Body of pancreas (tissue), 4 donors: ENCODE results near the gene HABP4. TPM values are rescaled to one million over a fixed set of nuclear protein-coding genes. Genes with fewer than 3 reads are reported as not detected.

Experiments
- ATAC-seq: fragments of 150-250 bp; one replicate; pipeline ENCODE4 v1.9.1; 2016
- DNase-seq, 4 donors: peaks; one replicate each; pipeline ENCODE4 v3.0.0-alpha.2; 2019
- H3K27ac ChIP-seq, 4 donors: fragments of 200-600 bp; sonication (generic); 1 replicate in 3 of 4; 2 replicates in 1 of 4; pipeline versions ENCODE4 v1.5.1 to v1.6.1; 2016 to 2019; ENCODE audit warnings: mild to moderate bottlenecking in 1 of 4, mixed read lengths in 1 of 4, moderate library complexity in 1 of 4
- H3K27me3 ChIP-seq, 2 donors: fragments of 200-600 bp; sonication (generic); one replicate each; pipeline ENCODE4 v1.6.0; 2016; ENCODE audit warnings: mild to moderate bottlenecking in 1 of 2
- H3K36me3 ChIP-seq, 2 donors: fragments of 200-600 bp; sonication (generic); replicated peaks in 1 of 2; 2 replicates each; pipeline ENCODE4 v1.5.1; 2016; ENCODE audit warnings: low read depth in 2 of 2; ENCODE audit not compliant: insufficient read depth in 1 of 2
- H3K4me1 ChIP-seq: fragments of 200-600 bp; sonication (generic); one replicate; pipeline ENCODE4 v1.6.0; 2016
- H3K4me3 ChIP-seq, 2 donors: fragments of 200-600 bp; sonication (generic); 1 replicate in 1 of 2; 2 replicates in 1 of 2; pipeline ENCODE4 v1.5.1; 2016 to 2019
- H3K9me3 ChIP-seq, 3 donors: fragments of 200-600 bp; sonication (generic); 1 replicate in 2 of 3; 2 replicates in 1 of 3; pipeline ENCODE4 v1.5.1; 2016
- CTCF ChIP-seq, 7 experiments: fragments of 450-650 bp in 4 of 7; fragments of 200-600 bp in 3 of 7; sonication (generic) in 3 of 7; IDR thresholded peaks; one replicate each; pipeline ENCODE4 v1.5.1; 2016 to 2019; ENCODE audit warnings: antibody characterized with exemption in 7 of 7
- POLR2A ChIP-seq, 3 donors: fragments of 450-650 bp; IDR thresholded peaks; one replicate each; pipeline ENCODE4 v1.6.1; 2016; ENCODE audit warnings: antibody characterized with exemption in 3 of 3, mild to moderate bottlenecking in 2 of 3
- WGBS, 2 donors: methylation state at CpG; one replicate each; pipeline ENCODE4 v1.1.5; 2017; 5-methylcytosine and 5-hydroxymethylcytosine counted together
- intact Hi-C: fragments of 100-400 bp; cut with DNase I; formaldehyde crosslinking; loops from one replicate; pipeline ENCODE4 v1.15.1; 2023
- total RNA-seq, 2 donors: library from RNA; depleted of rRNA; stranded (reverse); fragments of >200 nt; gene quantifications; one replicate each; pipeline ENCODE4 v1.1.0, GENCODE V29; 2016

HABP4 gene
- total RNA-seq, 2 donors from 2014 or later, result 12.2 to 12.5 TPM

GRCh38 chr9:96436063-96436455 is 13.9 kb upstream of the HABP4 start:
- intact Hi-C loops, result no loop called here
- Histone ChIP-seq H3K4me3 (no peak overlapping the region), H3K9me3 (no peaks in the 10 kb centered on the region), H3K27me3 (no peaks in the 10 kb centered on the region), H3K27ac (no peak overlapping the region), H3K36me3 (no peaks in the 10 kb centered on the region), H3K4me1 (no peaks in the 10 kb centered on the region)
- 85 to 90% methylated on average over 2 of the region's 2 CpGs for WGBS, 2 donors
- DNase-seq, result no peak
- TF ChIP-seq CTCF (IDR thresholded peaks at IDR 0.05) (no peak), POLR2A (IDR thresholded peaks at IDR 0.05) (no peak)
- no peak for ATAC-seq

- ATAC-seq (no peak), DNase-seq (no peak)
- Histone ChIP-seq H3K4me3 (no peak overlapping the region), H3K27me3 (no peaks in the 10 kb centered on the region), H3K4me1 (no peaks in the 10 kb centered on the region), H3K36me3 (no peaks in the 10 kb centered on the region), H3K9me3 (no peaks in the 10 kb centered on the region), H3K27ac (no peak overlapping the region)
- intact Hi-C loops, result no loop called here
- TF ChIP-seq CTCF (IDR thresholded peaks at IDR 0.05), result no peak
- no peak for TF ChIP-seq POLR2A (IDR thresholded peaks at IDR 0.05)
- 75 to 83% methylated on average over 3 to 12 of the region's 15 CpGs for WGBS, 2 donors
Observed at GRCh38 chr9:96436456-96437126, 13.4 kb upstream of the HABP4 start.

- DNase-seq (no peak), ATAC-seq (no peak)
- H3K9me3 ChIP-seq, result no peaks in the 10 kb centered on the region
- intact Hi-C loops, result no loop called here
- TF ChIP-seq CTCF (IDR thresholded peaks at IDR 0.05) (no peak), POLR2A (IDR thresholded peaks at IDR 0.05) (no peak)
- H3K4me1 ChIP-seq, result no peaks in the 10 kb centered on the region
- H3K27ac ChIP-seq, result no peak overlapping the region
- WGBS, 2 donors, result 95% methylated on average over 7 of the region's 7 CpGs; no CpG with 5 or more reads in 1 of the 2 donors
- no peaks in the 10 kb centered on the region for H3K36me3 ChIP-seq
- no peak overlapping the region for H3K4me3 ChIP-seq
- no peaks in the 10 kb centered on the region for H3K27me3 ChIP-seq
Observed at GRCh38 chr9:96437454-96437853, 12.5 kb upstream of the HABP4 start.

GRCh38 chr9:96440671-96441199 is 9.2 kb upstream of the HABP4 start:
- Histone ChIP-seq H3K4me3 (no peak overlapping the region), H3K27me3 (no peaks in the 10 kb centered on the region), H3K9me3 (no peaks in the 10 kb centered on the region), H3K27ac (no peak overlapping the region), H3K36me3 (no peaks in the 10 kb centered on the region), H3K4me1 (no peaks in the 10 kb centered on the region)
- WGBS, 2 donors, result 74 to 75% methylated on average over 5 of the region's 5 CpGs
- ATAC-seq (no peak), DNase-seq (no peak)
- intact Hi-C loops, result no loop called here
- TF ChIP-seq CTCF (IDR thresholded peaks at IDR 0.05) (no peak), POLR2A (IDR thresholded peaks at IDR 0.05) (no peak)
